ENCODE results near the gene LINGO4.

DNA sequence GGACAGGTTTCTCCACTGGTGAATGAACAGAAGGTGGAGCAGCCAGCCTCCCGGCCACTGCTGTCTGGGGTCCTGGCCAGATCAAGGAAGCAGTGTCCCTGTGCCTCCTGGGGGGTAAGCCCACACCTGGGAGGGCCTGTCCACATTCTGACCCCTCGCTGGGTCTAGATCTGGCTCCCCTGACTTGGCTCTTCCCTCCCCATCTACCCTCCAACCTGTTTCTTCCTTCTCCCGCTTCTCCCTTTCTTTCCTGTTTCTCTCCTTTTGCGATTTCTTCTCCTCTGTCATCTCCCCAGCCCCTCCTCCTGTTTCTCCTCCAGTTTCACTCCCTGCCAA, 26.0 kb upstream of the LINGO4 start:
- no peak for TF ChIP-seq EZH2 (IDR thresholded peaks at IDR 0.05; ENCODE audit: low read length, missing control alignments)
- TF ChIP-seq, protein P1, sequence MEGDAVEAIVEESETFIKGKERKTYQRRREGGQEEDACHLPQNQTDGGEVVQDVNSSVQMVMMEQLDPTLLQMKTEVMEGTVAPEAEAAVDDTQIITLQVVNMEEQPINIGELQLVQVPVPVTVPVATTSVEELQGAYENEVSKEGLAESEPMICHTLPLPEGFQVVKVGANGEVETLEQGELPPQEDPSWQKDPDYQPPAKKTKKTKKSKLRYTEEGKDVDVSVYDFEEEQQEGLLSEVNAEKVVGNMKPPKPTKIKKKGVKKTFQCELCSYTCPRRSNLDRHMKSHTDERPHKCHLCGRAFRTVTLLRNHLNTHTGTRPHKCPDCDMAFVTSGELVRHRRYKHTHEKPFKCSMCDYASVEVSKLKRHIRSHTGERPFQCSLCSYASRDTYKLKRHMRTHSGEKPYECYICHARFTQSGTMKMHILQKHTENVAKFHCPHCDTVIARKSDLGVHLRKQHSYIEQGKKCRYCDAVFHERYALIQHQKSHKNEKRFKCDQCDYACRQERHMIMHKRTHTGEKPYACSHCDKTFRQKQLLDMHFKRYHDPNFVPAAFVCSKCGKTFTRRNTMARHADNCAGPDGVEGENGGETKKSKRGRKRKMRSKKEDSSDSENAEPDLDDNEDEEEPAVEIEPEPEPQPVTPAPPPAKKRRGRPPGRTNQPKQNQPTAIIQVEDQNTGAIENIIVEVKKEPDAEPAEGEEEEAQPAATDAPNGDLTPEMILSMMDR (conservative IDR thresholded peaks at IDR 0.05 in 1 of 2, IDR thresholded peaks at IDR 0.05 in 1 of 2; ENCODE audit: low read depth in 1 of 2, low read length in 2 of 2): no peak
